GM18507 (cell line): ENCODE data around the gene WWTR1.

Experiments
- DNase-seq: peaks from one replicate; pipeline ENCODE4 v3.0.0; 2011; ENCODE audit warnings: low read depth; ENCODE audit not compliant: insufficient read length; ENCODE audit errors: extremely low spot score
- FAIRE-seq: peaks from 2 replicates; lab custom pipeline; 2011; peaks lifted over from hg19 to GRCh38; lab: Jason Lieb, UNC

The WWTR1 gene

DNA sequence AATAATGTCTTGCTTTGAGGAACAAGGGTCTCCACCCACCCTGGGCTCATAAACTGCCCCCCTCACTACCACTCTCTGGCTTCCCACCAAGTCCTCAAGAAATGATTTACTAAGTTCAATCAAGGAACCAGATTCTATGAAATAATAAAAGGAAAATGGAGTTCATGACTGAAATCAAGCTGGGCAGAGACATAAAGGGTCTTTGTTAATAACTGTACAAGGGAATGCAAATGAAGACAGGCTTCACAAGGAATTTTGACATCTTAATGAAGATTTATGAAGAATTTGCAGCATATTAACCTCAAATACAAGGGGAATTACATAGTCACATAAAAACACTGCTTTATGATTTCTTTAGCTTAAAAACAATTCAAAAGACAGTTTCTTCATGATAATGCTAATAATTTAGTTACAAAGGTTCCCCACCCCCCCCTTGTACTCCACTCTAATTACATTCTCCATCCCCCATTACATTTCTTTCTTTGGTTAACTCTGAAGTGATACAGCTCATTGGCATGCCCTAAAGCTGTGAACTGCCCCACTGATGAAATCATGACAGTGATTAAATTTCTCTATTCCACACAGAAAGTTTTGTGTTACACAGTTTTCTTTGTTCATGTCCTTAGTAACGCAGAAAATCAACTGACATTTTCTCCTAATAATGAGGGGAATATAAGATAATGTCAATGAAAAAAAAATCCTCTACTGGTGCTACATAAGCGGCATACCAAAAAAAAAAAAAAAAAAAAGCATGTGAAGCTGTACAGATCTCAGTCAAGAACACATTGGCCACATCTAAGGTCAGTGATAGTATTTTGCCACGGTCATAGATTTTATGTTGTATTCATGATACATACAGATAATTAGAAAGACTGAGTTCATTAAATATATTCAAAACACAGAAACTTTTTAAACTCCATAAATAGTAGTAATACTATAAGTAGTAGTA, 54.4 kb downstream of the WWTR1 start:
- no peak for FAIRE-seq
- no peak for DNase-seq

DNA sequence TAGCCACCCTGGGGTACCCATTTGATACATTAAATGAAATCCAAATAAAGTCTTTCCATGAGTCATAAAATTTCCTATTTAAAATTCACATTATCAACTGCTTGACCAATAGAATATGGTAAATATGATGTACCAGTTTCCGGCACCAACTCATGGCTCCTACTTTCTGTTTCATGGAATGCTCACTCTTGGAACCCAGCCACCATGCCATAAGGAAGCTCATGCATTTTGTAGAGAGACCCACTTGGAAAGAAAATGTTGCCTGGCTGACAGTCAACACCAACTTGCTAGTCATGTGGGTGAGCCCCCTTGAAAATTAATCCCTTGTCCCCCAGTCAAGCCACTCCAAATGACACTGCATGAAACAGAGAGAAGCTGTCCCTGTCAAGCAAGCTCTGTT, 57.2 kb downstream of the WWTR1 start:
- FAIRE-seq (no peak), DNase-seq (no peak)

DNA sequence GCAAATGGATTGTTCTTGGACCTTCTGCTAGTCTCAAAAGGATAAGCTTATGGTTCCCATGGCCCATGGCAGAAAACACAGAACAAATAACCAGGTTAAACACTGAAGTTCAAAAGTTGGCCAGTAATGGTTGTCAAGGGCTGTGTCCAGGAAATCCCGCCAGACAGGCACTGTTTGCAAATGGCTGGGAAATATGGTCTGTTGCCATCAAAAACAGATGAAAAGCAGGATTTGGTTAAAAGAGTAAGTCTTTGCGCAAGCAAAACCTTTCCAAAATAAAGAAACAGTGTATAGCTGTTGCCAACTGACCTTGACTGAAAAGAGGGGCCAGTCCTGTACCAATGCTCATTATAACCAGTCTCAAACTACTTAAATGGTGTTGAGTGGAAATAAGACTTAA, 58.6 kb downstream of the WWTR1 start:
- FAIRE-seq (no peak), DNase-seq (no peak)

DNA sequence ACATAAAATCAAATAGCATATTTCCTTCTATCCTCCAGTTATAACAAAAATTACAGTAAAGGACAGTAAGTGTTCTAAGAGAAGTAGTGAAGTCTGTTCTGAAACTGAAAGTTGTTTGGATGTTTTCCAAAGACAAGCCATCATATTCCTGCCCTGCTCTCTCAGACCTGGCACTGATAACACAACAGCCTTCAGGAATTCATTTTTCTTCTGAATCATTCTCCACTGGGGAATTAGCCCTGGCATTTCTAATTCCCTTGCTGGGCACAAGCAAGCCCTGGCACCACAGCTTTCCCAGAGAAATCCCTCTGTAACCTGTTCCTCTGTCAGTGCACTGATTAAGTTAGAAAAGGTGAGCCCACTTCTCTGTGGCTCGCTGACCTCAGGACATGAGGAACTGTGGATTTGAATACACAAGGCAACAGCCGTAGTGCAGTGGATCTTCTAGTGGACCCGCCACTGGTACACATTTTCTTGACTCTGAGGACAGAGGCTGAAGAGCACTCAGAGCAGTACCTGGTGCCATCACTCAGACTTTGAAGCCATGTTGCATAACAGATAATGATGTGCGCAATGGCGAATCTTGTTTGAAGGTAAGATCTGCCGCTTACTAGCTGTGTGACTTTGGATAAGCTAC, 61.6 kb downstream of the WWTR1 start:
- FAIRE-seq (peak; percentile 49), DNase-seq (no peak)

DNA sequence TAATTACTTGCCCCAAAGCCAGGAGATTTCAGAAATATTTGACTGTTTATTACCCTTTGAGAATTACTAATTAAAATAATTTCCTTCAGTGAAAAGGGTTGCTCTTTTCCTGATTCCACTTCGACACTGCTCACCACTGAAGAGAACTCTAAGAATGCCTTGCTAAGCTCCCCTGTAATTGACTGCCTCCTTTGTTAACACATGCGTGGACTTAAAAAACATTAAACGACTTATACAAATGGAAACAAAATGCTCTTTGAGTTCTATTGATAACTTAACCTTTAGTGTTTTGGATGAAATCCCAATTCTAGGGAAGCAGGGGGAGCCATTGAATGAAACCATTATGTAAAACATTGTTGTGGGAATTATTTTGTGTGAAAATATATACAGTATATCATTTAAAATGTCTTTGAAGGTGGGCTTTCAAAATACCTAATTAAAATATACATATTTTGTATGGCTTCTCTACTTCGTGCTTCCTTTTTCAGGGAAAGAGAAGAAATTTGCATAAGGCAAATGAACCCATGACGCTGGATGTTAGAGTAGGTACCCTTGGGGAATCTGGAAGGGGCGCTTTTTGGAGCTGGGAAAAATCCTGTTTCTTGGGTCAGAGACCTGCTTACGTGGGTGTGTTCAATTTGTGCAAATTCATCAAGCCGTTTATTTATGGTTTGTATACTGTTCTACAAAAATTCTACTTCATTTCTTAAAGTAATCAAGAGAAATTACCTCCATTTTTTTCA, 64.2 kb downstream of the WWTR1 start:
- FAIRE-seq (no peak), DNase-seq (no peak)

DNA sequence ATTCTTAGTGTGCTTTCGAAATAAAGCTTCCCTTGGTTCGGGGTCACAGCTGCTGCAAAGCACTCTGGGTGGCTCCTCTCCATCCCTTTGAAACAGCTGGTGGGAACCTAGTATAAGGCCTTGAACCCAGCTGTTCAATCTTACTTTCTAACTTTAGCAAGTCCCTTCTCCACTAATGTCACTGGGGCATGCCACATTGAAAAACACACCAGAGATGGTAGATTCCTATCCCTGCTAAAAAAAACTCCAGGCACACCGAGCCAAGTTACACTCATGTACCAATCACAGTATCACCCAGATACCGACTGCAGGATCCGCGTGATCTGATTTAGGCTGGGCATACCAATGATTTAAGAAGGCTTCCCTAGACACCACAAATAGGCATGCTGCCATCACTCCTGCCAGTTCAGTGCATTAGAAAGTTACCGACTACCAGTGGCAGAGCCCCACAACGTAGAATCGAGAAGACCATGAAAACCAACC, 65.0 kb downstream of the WWTR1 start:
- DNase-seq (no peak), FAIRE-seq (no peak)

DNA sequence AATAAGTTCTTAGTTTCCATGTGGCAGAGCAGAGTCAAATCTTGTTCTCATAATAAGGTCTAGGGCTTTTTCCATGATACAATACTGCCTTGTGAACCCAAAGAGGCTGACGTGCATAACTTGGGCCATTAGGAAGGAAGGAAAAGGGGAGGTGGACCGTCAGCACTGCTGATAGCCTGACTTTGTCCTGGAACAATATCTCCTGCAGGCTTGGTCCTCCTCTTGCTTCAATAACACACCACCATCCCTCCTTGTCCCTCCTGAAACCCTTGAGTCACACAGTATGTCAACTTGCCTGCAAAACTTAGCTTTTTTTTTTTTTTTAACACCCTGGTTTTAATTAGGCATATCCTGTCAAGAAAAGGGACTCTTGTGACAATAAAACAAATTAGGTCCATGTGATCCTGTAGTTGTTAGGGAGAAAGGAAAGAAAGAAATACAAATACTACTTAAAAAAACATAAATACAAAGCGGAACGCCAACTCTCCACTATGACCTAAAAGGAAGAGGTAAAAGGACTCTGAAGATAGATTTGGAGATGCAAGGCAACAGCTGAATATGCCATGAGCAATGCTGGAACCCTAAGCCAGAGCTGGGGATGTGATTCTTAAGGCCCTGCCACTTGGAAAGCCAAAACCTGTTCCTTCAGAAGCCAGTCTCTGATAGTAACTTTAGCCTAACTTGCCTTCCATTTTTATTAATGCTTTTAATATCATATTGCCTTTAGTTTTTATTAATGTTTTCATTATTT, 67.0 kb downstream of the WWTR1 start:
- DNase-seq (no peak), FAIRE-seq (no peak)

DNA sequence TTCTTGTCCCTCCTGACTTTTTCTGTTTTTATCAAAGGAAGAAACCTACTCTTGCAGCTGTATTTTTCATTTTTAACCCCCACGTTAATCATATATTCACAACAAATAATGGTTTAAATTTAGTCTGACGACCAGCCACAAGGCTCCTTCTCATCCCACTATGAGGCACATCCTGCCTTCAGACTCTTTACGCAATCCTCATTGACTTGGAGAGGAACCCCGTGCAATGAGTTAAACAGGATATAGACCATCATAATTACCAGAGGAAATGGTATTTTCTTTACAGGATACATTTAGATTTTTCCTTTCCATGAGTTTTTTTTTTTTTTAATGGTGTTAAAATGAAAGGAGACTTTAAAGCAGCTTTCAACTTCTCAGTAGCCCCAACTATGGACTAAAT, 68.5 kb downstream of the WWTR1 start:
- no peak for DNase-seq

DNA sequence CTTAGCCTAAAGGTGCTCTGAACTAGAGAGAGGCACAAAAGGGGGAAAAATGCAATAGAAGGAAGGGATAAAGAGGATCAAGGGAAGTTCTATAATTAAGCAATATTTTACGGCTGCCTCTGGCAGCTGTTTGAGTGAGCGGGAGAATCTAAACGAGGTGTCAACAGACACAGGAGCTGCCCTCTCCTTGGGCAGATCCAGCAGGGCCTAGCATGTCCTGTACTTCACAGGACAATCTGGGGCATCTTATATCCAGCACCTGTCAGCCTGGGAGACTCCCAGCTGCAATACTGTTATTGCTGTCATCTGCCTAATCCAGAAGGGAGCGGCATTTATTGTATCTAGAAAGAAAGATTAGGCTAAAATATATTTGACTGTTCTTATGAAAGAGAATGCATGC, 68.9 kb downstream of the WWTR1 start:
- DNase-seq: no peak

More for the DNA sequence above, 68.5 kb downstream of the WWTR1 start:
- no peak for FAIRE-seq

DNA sequence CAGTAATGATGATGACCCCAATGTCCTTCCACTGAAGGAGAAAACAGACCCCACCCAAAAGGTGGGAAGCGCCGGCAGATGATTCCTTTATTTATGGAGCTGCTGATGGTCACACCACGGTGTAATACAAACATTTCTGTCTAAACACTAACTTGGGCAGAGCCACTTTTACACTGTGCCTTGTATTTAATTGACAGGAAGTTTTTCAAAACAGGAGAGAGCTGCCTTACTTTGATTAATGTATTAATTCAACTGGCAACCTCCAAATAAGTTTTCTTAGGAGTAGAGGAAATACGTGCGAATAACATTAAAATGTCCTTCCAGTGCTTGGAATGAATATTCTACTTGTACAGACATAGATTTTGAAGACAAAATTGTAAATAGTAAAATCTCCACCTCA, 70.4 kb downstream of the WWTR1 start:
- DNase-seq (no peak), FAIRE-seq (no peak)

More for the DNA sequence above, 68.9 kb downstream of the WWTR1 start:
- no peak for FAIRE-seq

DNA sequence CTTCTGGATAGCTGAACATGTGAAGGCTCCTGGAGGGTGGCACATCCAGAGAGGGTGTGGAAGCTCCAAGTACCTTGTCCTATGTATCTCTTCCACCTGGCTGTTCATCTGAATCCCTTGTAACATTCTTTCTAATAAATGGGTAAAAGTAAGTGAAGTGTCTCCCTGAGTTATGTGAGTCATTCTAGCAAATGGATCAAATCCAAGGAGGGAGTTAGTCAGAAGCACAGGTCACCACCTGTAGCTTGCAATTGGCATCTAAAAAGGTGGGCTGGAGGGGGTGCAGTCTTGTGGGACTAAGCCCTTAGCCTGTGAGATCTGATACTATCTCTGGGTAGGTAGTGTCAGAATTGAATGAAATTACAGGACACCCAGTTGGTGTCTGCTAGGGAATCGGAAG, 71.0 kb downstream of the WWTR1 start:
- DNase-seq (no peak), FAIRE-seq (no peak)

DNA sequence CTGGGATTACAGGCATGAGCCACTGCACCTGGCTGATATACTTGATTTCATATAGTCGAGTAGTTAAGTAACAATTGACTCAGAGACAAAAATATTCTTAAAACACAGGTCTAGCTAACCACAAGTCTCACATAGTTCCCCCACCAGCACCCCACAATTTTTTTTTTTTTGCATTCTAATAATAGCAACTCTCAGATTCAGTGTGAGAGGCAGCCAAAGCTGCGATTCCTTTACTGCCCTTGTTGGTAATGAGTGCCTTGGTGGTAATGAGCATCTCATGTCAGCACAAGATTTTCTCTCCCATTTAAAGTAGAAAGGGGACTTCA, 72.5 kb downstream of the WWTR1 start:
- peak; percentile 88 for FAIRE-seq
- no peak for DNase-seq

DNA sequence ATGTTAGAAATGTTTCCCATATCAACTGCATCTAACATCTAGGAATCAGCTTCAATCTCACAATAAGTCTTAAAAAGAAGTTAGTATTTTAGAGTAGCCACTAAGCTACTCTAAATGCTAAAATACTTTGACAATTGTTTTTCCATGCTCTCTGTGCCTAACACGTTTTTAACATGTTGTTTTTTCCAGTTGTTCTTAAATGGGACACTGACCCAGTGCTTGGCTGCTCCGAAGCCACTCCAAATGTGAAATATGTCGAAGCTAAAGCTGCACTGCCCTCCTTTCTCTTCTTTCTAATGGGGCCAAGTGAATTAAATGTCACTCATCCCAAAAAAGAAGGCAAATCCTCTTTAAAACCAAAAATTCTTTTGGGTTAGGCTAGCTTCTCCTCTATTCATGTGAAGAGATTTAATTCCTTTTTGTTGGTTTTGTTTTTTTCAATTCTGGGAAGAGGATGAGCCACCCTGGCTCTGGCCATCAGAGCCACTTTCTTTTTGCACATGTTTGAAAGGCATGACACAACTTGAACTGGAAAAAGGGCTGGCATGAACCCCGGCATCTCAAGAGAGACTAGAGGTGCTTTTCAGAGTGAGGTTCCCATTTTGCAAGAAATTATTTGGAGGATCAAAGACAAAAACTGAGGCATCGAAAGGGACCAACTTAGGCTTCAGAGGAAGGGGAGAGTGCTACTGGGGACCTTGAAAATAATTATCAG, 73.7 kb downstream of the WWTR1 start:
- DNase-seq (no peak), FAIRE-seq (no peak)

DNA sequence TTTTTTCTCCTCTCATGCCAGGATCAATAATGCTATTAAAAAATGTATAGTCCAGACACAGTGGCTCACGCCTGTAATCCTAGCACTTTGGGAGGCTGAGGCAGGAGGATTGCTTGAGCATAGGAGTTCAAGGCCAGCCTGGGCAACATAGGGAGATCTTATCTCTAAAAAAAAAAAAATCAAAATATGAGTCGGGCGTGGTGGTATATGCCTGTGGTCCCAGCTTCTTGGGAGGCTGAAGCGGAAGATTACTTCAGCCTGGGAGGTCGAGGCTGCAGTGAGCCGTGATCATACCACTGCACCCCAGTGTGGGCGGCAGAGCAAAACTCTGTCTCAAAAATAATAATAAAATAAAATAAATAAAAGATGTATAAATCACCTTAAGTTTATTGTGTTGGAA, 75.4 kb downstream of the WWTR1 start:
- FAIRE-seq (no peak), DNase-seq (no peak)

DNA sequence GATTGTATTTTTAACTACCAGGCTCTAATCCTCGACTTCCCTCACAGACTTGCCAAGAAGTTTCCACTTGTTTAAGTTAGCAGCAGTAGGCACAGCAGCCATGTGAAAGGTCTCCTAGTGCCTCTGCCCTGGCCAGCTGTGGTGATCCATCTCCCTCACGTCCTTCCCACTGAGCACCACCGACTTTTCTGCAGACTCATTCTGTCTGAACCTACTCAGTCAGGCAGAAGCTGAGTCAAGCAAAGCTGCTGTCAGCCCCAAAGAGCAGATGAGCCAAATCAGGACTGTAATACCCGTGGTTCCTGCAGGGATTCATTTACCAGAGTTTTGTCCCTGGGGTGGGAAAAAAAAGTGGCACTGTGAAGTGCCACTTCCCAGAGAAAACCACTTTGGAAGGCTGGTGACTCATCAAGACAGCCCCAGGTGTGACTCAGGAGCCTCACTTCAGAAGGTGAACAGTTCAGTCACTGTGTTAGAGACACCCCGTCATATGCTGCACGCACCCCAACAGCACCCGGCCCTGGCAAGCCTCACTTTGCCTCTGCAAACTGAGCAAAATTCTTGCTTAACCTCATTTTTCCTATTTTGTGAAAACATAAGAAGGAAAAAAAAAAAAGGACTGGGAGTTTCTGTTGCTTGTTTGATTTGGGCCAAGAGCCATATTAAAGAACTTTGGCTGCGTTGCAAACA, 76.0 kb downstream of the WWTR1 start:
- DNase-seq: no peak
- no peak for FAIRE-seq

DNA sequence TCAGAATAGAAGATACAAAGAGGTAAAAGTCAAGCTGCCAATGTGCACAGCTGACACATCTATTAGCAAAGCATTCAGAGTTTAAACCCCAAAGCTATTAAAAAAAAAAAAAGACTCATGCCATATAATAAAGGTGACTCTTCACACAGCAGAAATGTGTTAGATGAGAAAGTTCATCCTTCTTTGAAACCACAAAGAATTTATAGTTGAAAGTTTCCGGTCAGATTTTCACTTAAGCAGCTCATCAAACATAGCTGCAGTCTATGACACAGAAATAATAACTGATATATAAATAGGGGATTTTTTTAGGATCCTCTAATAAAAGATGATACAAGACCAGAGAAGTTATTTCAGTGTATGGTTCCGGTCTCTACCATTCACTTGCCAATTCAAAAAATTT, 76.6 kb downstream of the WWTR1 start:
- DNase-seq (no peak), FAIRE-seq (peak; percentile 35)

DNA sequence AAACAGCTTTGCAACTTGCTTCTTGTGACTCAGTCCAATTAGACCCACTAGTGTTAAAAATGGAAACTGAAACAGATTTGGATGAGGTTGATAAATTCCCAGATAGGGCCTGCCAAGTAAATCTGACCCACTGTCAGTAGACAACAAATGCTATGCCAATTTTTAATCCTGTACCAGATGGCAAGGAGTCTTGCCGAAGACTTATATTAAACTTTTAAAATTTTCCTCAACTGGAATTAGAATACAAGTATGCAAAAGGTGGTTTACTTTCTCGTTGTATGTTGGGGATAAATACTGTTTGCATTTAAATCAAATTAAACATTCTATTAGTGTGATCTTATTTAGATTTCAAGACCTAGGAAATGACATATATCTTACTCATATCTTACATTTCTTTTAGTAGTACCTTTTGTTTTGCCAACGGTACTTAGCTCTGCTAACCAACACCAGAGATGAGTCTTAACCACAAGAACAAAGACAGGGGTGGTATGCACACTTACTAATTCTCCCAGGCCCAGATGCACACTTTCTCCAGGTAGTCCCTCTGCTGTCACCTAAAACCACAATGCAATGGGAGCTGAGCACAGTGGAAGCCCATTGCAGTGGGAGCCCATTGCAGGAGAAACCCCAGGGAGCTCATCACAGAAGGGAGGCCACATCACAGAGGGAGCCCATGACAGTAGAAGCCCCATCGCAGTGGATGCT, 77.8 kb downstream of the WWTR1 start:
- no peak for DNase-seq
- peak; percentile 35 for FAIRE-seq

DNA sequence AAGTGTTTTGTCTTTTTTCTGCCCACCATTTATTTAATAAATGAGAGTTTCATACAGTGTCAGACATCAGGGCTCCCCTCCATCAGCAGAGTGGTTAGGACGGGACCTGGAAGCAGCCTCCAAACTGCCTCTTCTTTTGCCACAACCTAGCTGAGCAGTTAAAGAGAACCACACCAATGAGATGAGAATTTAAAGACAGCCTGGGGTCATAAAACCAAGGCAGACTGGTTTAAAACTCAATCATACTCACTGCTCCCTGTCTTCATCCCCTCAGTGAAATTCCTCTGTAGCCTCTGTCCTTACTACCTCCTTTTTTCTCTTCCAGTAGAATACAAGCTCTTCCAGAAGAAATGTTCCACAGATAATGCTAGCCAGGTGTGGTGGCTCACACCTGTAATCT, 78.7 kb downstream of the WWTR1 start:
- FAIRE-seq (no peak), DNase-seq (no peak)
